Neural progenitor cell (in vitro differentiated cells): ENCODE measurements around the gene SEC61A1. TPM values are rescaled to one million over a fixed set of nuclear protein-coding genes. Genes with fewer than 3 reads are reported as not detected.

Experiments
- DNase-seq: peaks from one replicate; pipeline ENCODE4 v3.0.0-alpha.2; 2016; ENCODE audit warnings: low spot score
- H2AFZ ChIP-seq: fragments of 200-600 bp; sonication (generic); replicated peaks from 2 replicates; pipeline ENCODE4 v1.6.1; 2016; ENCODE audit warnings: antibody characterized with exemption
- H3F3A ChIP-seq: fragments of 200-600 bp; sonication (generic); 2 replicates; pipeline ENCODE4 v1.6.1; 2016; ENCODE audit warnings: antibody characterized with exemption, low read depth
- H3K27ac ChIP-seq: fragments of 200-600 bp; sonication (generic); 2 replicates; pipeline ENCODE4 v1.5.1; 2016; ENCODE audit warnings: mild to moderate bottlenecking
- H3K27me3 ChIP-seq: fragments of 200-600 bp; sonication (generic); 2 replicates; pipeline ENCODE4 v1.6.1; 2016; ENCODE audit warnings: mild to moderate bottlenecking, moderate library complexity
- H3K36me3 ChIP-seq: fragments of 200-600 bp; sonication (generic); 2 replicates; pipeline ENCODE4 v1.5.1; 2016
- H3K4me1 ChIP-seq: fragments of 200-600 bp; sonication (generic); 2 replicates; pipeline ENCODE4 v1.6.1; 2016; ENCODE audit warnings: mixed run types
- H3K4me2 ChIP-seq: fragments of 200-600 bp; sonication (generic); 2 replicates; pipeline ENCODE4 v1.6.1; 2016
- H3K4me3 ChIP-seq: fragments of 200-600 bp; sonication (generic); 2 replicates; pipeline ENCODE4 v1.5.1; 2016
- H3K79me2 ChIP-seq: fragments of 200-600 bp; sonication (generic); 2 replicates; pipeline ENCODE4 v1.6.1; 2016; ENCODE audit warnings: low read depth
- H3K9ac ChIP-seq: fragments of 200-600 bp; sonication (generic); 2 replicates; pipeline ENCODE4 v1.6.1; 2016
- H3K9me3 ChIP-seq: fragments of 200-600 bp; sonication (generic); 2 replicates; pipeline ENCODE4 v1.5.1; 2016; ENCODE audit warnings: low read depth
- H4K20me1 ChIP-seq: fragments of 200-600 bp; sonication (generic); 2 replicates; pipeline ENCODE4 v1.6.1; 2016; ENCODE audit warnings: low read depth
- H3K27ac Mint-ChIP-seq: 3 replicates; pipeline ENCODE4 v1.8.0; 2021; ENCODE audit warnings: mixed read lengths
- H3K27me3 Mint-ChIP-seq: 2 replicates; pipeline ENCODE4 v1.8.0; 2022; ENCODE audit warnings: low read depth, mild to moderate bottlenecking, inconsistent platforms, moderate library complexity, mixed read lengths; ENCODE audit not compliant: insufficient read depth
- H3K36me3 Mint-ChIP-seq: 3 replicates; pipeline ENCODE4 v1.8.0; 2021; ENCODE audit warnings: mixed read lengths
- H3K4me1 Mint-ChIP-seq: 3 replicates; pipeline ENCODE4 v1.8.0; 2021; ENCODE audit warnings: mixed read lengths
- H3K4me3 Mint-ChIP-seq: 3 replicates; pipeline ENCODE4 v1.8.0; 2021; ENCODE audit warnings: mild to moderate bottlenecking, moderate library complexity, mixed read lengths
- H3K9me3 Mint-ChIP-seq: 3 replicates; pipeline ENCODE4 v1.8.0; 2020; ENCODE audit warnings: mixed read lengths
- CTCF ChIP-seq: fragments of 200-600 bp; sonication (generic); IDR thresholded peaks from 2 replicates; pipeline ENCODE4 v1.5.1; 2017; ENCODE audit warnings: antibody characterized with exemption, mild to moderate bottlenecking
- EZH2 ChIP-seq: fragments of 200-600 bp; sonication (generic); IDR thresholded peaks from 2 replicates; pipeline ENCODE4 v1.6.1; 2017; ENCODE audit warnings: antibody characterized with exemption, mild to moderate bottlenecking, moderate library complexity
- EZH2phosphoT487 ChIP-seq: fragments of 200-600 bp; sonication (generic); IDR thresholded peaks from 2 replicates; pipeline ENCODE4 v1.6.1; 2017; ENCODE audit warnings: antibody characterized with exemption
- total RNA-seq: library from RNA; depleted of rRNA; stranded (reverse); fragments of >200 nt; gene quantifications from 2 replicates; pipeline ENCODE4 v1.2.3, GENCODE V29; 2015; ENCODE audit warnings: low replicate concordance

Gene SEC61A1
- total RNA-seq, 1 donor from 2014 or later, result 79.1 TPM

- H3K4me3 ChIP-seq, result no peak overlapping the region
- H3K9me3 Mint-ChIP-seq, result no peaks in the 10 kb centered on the region
- H3K4me2 ChIP-seq, result no peak overlapping the region
- no peak overlapping the region for H2AFZ ChIP-seq
- no peak overlapping the region for H3K27ac Mint-ChIP-seq
- H3K27me3 ChIP-seq, result peaks cover 5% of the 10 kb centered on the region
- H3K4me3 Mint-ChIP-seq, result no peak overlapping the region
- H3K9ac ChIP-seq, result no peak overlapping the region
- H3K36me3 Mint-ChIP-seq, result peaks cover 20% of the 10 kb centered on the region
- H3K4me1 ChIP-seq, result peaks cover 2% of the 10 kb centered on the region
- no peaks in the 10 kb centered on the region for H3F3A ChIP-seq
- no peaks in the 10 kb centered on the region for H3K9me3 ChIP-seq
- DNase-seq, result no peak
- no peak for TF ChIP-seq EZH2
- no peak for TF ChIP-seq EZH2phosphoT487
- TF ChIP-seq CTCF, result no peak
- peaks cover 11% of the 10 kb centered on the region for H4K20me1 ChIP-seq
- H3K27me3 Mint-ChIP-seq, result peaks cover 5% of the 10 kb centered on the region
- H3K36me3 ChIP-seq, result no peaks in the 10 kb centered on the region
- H3K79me2 ChIP-seq, result no peaks in the 10 kb centered on the region
- no peaks in the 10 kb centered on the region for H3K4me1 Mint-ChIP-seq
- no peak overlapping the region for H3K27ac ChIP-seq
Observed at GRCh38 chr3:128082546-128082945, 30.3 kb downstream of the SEC61A1 start.

- Histone ChIP-seq H3K4me2 (no peak overlapping the region), H2AFZ (no peak overlapping the region), H3F3A (no peaks in the 10 kb centered on the region), H3K27me3 (no peaks in the 10 kb centered on the region), H3K79me2 (no peaks in the 10 kb centered on the region), H3K4me3 (no peak overlapping the region), H3K36me3 (no peaks in the 10 kb centered on the region), H4K20me1 (peaks cover 4% of the 10 kb centered on the region), H3K27ac (no peak overlapping the region), H3K9me3 (no peaks in the 10 kb centered on the region), H3K9ac (no peak overlapping the region), H3K4me1 (no peaks in the 10 kb centered on the region)
- DNase-seq, result peak; percentile 16
- Mint-ChIP-seq H3K4me1 (no peaks in the 10 kb centered on the region), H3K36me3 (peaks cover 20% of the 10 kb centered on the region), H3K27me3 (peaks cover 3% of the 10 kb centered on the region), H3K4me3 (no peak overlapping the region), H3K27ac (no peak overlapping the region), H3K9me3 (no peaks in the 10 kb centered on the region)
- TF ChIP-seq EZH2, result no peak
- TF ChIP-seq CTCF, result no peak
- TF ChIP-seq EZH2phosphoT487, result no peak
Observed at GRCh38 chr3:128083396-128083795, 31.2 kb downstream of the SEC61A1 start.

GRCh38 chr3:128083980-128084674 is 31.9 kb downstream of the SEC61A1 start:
- Histone ChIP-seq H3K4me2 (no peak overlapping the region), H3K9ac (no peak overlapping the region), H3K36me3 (no peaks in the 10 kb centered on the region), H3K27me3 (no peaks in the 10 kb centered on the region), H3K4me3 (no peak overlapping the region), H4K20me1 (peaks cover 5% of the 10 kb centered on the region), H2AFZ (no peak overlapping the region), H3K27ac (no peak overlapping the region), H3K4me1 (no peaks in the 10 kb centered on the region), H3K79me2 (no peaks in the 10 kb centered on the region), H3F3A (no peaks in the 10 kb centered on the region), H3K9me3 (no peaks in the 10 kb centered on the region)
- TF ChIP-seq EZH2phosphoT487 (no peak), CTCF (no peak), EZH2 (no peak)
- Mint-ChIP-seq H3K36me3 (peaks cover 20% of the 10 kb centered on the region), H3K4me1 (no peaks in the 10 kb centered on the region), H3K27ac (peak overlapping the region; percentile 46), H3K27me3 (peaks cover 3% of the 10 kb centered on the region), H3K9me3 (no peaks in the 10 kb centered on the region), H3K4me3 (no peak overlapping the region)
- DNase-seq, result no peak
